ENCODE data around the gene THSD4. TPM values are rescaled to one million over a fixed set of nuclear protein-coding genes. Genes with fewer than 3 reads are reported as not detected.

THSD4 gene
- total and polyA plus RNA-seq, 2 experiments from 2014 or later = 5.1 to 25.5 TPM

DNA sequence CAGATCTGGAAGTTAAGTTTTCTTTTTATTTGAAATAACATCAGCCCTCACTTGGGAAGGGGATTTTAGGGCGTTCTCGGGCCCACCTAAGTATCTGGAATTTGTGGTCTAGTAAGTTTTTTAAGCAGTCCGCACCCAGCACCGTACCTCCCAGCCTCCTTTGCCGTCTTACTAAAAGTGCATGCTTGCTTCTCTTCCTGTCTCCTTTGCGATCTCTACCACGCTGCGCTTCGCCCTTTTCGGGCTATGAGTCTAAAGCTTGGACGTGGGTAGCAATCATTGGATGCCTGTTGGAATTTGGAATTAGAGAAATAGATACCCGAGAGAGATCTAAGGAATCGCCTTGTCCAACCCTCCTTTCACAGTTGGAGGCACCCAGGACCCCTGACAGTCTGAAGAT is 1.1 kb downstream of the THSD4 start:
- TF ChIP-seq CTCF (IDR thresholded peaks at IDR 0.05; ENCODE audit: low read depth, low read length) = no peak
- peaks cover 9% of the 10 kb centered on the region for H3K27me3 ChIP-seq
- DNase-seq (ENCODE audit: low read depth in 1 of 2, low spot score in 1 of 2) = no peak
- no peaks in the 10 kb centered on the region for H3K9me3 ChIP-seq (ENCODE audit: low read depth)
- H3K36me3 ChIP-seq = no peaks in the 10 kb centered on the region
- no peak overlapping the region for H3K27ac ChIP-seq
- H3K4me1 ChIP-seq (ENCODE audit: low read depth) = peaks cover 9% of the 10 kb centered on the region
- peak overlapping the region; percentile 67 for H3K4me3 ChIP-seq

DNA sequence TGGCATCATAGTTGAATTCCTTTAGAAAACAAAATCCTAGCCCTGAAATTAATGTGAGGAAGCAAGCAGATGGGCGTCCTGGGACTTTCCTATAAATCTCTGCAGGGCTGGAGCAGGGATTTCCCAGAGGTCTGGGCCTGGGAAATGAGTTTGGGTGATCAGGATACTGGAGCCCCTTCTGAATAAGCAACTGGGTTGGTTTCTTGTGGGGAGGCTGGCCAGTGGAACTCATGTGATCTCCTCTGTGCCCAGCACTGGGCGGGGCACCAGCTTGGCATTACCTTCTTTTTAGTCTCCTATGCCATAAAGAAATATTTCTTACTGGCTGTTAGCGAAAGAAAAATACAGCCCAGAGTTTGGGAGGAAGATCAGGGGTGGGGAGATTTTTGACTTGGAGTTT is 1.7 kb downstream of the THSD4 start:
- peaks cover 8% of the 10 kb centered on the region for H3K4me1 ChIP-seq (ENCODE audit: low read depth)
- no peak overlapping the region for H3K27ac ChIP-seq
- H3K4me3 ChIP-seq = no peak overlapping the region
- peaks cover 9% of the 10 kb centered on the region for H3K27me3 ChIP-seq
- H3K9me3 ChIP-seq (ENCODE audit: low read depth) = no peaks in the 10 kb centered on the region
- DNase-seq (ENCODE audit: low read depth in 1 of 2, low spot score in 1 of 2) = no peak
- no peak for TF ChIP-seq CTCF (IDR thresholded peaks at IDR 0.05; ENCODE audit: low read depth, low read length)
- H3K36me3 ChIP-seq = no peaks in the 10 kb centered on the region

- DNase-seq (ENCODE audit: low read depth in 1 of 2, low spot score in 1 of 2) = no peak
- H3K27me3 ChIP-seq = peaks cover 9% of the 10 kb centered on the region
- no peak overlapping the region for H3K27ac ChIP-seq
- H3K9me3 ChIP-seq (ENCODE audit: low read depth) = no peaks in the 10 kb centered on the region
- no peaks in the 10 kb centered on the region for H3K36me3 ChIP-seq
- H3K4me1 ChIP-seq (ENCODE audit: low read depth) = peaks cover 8% of the 10 kb centered on the region
- TF ChIP-seq CTCF (IDR thresholded peaks at IDR 0.05; ENCODE audit: low read depth, low read length) = no peak
- no peak overlapping the region for H3K4me3 ChIP-seq
Measured at GRCh38 chr15:71117714-71118305, 2.5 kb downstream of the THSD4 start.

DNA sequence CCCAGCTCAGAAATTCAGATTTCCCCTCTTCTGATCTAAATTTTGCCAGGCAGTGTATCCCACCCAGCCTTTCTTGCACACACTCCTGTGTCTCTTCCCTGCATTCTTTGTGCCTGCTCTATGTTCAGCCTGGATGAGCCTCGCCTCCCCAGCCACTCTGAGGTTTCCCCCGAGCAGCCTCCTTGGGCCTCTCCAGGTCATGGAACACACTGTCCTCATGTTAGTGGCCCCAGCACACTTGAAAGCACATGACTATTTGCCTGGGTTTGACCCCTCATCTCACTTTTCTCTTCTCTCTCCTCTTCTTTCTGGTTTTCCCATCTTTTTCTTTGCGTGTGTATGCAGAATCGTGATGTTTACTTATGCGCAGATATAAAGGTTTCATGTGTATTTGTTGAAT is 3.1 kb downstream of the THSD4 start:
- H3K9me3 ChIP-seq (ENCODE audit: low read depth) = no peaks in the 10 kb centered on the region
- H3K27me3 ChIP-seq = peaks cover 9% of the 10 kb centered on the region
- DNase-seq (ENCODE audit: low read depth in 1 of 2, low spot score in 1 of 2) = no peak
- H3K27ac ChIP-seq = no peak overlapping the region
- H3K36me3 ChIP-seq = no peaks in the 10 kb centered on the region
- TF ChIP-seq CTCF (IDR thresholded peaks at IDR 0.05; ENCODE audit: low read depth, low read length) = no peak
- H3K4me3 ChIP-seq = no peak overlapping the region
- peaks cover 8% of the 10 kb centered on the region for H3K4me1 ChIP-seq (ENCODE audit: low read depth)

- no peaks in the 10 kb centered on the region for H3K9me3 ChIP-seq (ENCODE audit: low read depth)
- peaks cover 9% of the 10 kb centered on the region for H3K27me3 ChIP-seq
- peaks cover 6% of the 10 kb centered on the region for H3K4me1 ChIP-seq (ENCODE audit: low read depth)
- no peak overlapping the region for H3K4me3 ChIP-seq
- no peaks in the 10 kb centered on the region for H3K36me3 ChIP-seq
- TF ChIP-seq CTCF (IDR thresholded peaks at IDR 0.05; ENCODE audit: low read depth, low read length) = no peak
- no peak overlapping the region for H3K27ac ChIP-seq
- no peak for DNase-seq (ENCODE audit: low read depth in 1 of 2, low spot score in 1 of 2)
Measured at GRCh38 chr15:71118881-71119632, 3.8 kb downstream of the THSD4 start.

Data from cardiac muscle cell (in vitro differentiated cells and primary cell).